HG03520 (cell line): ENCODE data around the gene WDR26.

Source experiments
- ATAC-seq: cut with Tn5 transposase; IDR thresholded peaks from one replicate; pipeline ENCODE4 v1.9.1; 2021; ENCODE audit warnings: mild to moderate bottlenecking, moderate library complexity; ENCODE audit not compliant: unreplicated experiment

The WDR26 gene

DNA sequence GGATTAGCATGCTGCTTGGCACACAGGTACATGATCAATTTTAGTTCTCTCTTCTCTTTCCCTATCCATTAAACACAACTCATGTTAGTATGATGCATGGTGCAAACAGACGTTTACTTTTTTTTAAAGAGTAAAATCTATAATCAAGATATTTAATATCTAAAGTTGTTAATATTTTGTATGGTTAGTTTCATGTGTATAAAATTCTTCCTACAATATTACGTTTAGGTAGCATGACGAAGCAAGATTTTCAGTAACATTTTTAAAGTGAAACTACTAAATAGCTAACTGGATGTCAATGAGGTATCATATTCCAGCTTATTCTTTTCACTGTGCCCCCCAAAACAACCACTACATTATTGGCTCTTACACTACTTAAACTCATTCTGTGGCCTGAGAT is 41.3 kb downstream of the WDR26 start:
- no peak for ATAC-seq

- ATAC-seq: no peak
Observed at GRCh38 chr1:224392411-224393249, 42.0 kb downstream of the WDR26 start.

- no peak for ATAC-seq
Observed at GRCh38 chr1:224390517-224390916, 44.1 kb downstream of the WDR26 start.

- ATAC-seq: no peak
Observed at GRCh38 chr1:224387943-224388342, 46.7 kb downstream of the WDR26 start.

DNA sequence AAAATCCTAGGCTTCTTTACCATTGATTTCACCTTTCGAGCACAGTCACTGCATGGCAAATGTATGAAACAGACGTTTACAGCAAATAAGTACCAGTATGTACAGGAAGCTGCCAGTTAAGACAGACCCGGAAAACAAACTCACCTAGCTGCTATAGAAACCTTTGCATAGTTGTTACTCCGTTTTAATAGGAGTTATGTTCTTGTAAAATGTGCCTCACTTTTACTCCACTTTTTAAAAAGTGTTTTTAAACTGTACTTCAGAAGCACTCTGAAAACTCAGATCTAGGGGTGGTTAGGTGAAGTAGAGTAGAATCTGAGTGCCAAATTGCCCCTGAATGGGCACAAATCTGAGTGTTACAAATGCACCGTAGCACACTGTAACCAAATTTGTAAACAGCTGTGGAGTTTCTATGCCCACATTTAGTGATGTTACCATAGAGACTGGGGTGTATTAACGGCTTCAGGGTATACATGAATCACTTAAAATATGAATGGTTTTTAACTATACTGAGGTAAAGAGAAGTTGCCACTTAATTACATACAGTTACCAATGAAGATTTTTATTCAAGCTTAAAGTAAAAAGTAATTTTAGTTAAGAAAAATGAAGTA is 47.2 kb downstream of the WDR26 start:
- no peak for ATAC-seq

DNA sequence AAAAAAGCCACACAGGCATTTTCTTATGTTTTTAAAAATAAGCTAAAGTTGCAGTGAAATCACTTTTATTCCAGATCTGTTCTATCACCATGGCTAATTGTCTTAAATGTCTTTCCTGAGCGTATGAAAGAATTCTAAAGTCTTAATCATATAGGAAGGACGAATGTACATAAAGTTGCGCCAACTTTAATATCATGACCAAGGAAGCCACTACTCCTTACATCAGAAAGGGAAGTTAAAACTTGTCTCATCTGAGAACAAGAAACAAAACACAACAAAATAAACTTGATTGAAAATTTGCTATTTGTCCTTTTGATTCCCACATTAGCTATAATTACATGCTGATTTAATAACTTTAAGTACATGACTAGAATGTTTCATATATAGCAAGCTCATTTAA is 51.4 kb downstream of the WDR26 start:
- ATAC-seq: no peak

DNA sequence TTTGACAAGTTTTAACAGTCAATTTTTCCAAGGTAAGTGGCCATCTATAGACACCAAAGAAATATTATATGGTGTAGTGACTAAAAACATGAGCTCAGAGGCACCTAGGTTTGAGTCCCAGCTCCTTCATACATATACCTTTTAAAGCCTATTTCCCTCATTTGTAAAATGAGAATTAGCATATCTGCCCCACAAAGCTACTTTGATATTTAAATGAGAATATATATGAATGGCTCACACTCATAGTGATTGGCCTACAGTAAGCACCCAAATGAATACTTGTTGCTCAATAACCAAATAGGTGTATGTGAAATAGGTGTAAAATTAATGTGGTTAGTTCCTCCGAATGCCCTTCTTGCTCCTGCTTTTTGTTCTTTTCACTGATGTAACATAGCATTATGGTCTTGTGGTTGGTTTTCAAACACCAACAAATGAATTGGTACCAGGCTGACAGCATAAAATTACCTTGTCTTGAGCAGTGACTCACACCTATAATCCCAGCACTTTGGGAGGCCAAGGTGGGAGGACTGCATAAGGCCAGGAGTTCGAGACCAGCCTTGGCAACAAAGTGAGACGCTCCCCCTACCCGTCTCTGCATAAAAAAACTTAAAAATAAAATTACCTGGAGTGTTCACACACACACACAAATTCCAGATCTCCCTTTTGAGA is 52.6 kb downstream of the WDR26 start:
- no peak for ATAC-seq

GRCh38 chr1:224380003-224380402 is 54.6 kb downstream of the WDR26 start:
- peak; percentile 68 for ATAC-seq

DNA sequence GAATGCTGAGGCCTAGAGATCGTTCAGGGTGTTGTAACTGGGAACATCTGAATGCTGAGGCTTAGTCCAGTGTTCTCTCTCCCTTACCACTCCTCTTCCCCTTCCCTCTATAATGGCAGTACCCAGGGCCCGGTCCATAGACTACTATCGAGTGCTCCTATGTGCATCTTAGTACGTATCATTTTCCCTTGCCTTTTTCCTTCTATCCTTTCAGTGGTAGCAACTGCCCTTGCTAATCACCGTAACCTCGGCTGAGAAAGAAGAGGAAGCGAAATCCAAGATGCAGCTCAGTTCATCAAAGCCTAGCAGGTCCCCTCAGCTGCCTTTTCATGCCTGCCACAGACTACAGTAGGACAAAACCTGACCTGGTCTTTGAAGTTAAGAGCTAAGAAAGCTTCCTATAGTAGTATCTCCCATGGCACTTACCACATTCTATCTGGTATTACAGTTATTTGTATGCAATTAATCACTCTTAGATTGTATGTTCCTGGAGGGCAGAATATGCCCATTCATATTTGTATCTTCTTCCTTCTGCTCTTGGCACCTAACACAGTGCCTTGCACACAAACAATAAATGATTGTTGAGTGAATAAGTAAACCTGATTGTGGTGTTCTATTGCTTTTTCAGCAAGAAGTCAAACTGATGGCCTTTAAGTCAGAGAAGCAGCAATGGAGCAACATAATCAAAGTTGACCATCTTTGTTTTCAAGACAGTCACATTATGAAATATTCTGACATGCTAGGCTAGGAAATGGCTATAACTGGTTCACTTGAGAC is 55.6 kb downstream of the WDR26 start:
- ATAC-seq: no peak

DNA sequence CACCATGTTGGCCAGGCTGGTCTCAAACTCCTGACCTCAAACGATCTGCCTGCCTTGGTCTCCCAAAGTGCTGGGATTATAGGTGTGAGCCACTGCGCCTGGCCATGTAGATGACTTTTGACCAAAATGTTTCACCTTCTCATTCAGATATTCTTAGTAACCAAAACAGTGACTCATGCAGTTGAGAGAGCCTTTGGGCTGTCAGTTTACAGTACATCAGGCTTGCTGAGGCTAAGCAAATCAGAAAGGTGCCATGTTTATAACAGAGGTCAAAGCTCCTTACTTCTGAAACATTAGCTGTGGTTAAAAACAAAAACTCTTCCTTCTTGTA is 57.0 kb downstream of the WDR26 start:
- ATAC-seq: peak; percentile 54

- ATAC-seq: no peak
Observed at GRCh38 chr1:224375059-224375458, 59.5 kb downstream of the WDR26 start.

DNA sequence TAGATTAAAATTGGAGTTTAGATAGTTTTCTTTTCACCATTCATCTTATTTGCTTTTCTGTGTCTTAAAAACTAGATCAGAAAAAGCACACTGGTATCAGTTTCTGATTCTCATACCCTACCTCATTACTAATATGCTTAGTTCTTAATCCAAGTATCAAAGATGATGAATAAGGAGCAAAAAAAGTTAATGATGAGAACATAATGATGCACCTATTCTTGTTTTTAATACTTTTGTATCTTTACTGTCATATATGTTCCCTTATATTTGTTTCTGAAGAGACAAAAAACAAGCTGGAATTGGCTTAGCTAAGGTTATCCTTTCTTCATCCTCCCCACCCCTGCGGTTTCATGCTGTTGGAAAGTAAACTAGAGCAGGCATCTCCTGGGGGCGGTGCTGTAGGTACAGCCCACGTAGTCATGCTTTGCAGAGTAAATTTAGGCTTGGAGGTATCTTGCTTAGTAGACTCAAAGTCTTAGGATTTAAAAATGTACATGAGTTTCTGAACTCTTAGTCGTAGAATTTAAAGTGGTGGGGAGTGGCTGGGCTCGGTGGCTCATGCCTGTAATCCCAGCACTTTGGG is 61.5 kb downstream of the WDR26 start:
- no peak for ATAC-seq

- ATAC-seq: peak; percentile 84
Observed at GRCh38 chr1:224368409-224368808, 66.2 kb downstream of the WDR26 start.

DNA sequence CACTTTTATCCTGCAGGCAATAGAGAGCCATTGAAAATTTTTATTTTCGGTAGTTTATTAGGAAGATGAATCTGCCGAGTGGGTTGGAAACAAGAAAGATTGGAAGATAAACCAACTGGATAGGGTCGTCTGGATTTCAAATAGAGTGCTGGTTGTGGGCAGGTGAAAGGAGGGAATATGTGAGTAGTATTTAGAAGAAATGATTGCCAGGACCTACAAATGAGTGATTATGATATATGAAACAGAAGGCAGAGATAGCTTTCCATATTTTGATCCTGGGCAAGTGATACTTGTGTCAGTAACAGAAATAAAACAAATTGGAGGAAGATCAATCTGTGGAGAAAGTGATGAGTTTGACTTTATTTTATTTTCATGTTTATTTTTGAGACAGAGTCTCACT is 75.4 kb downstream of the WDR26 start:
- ATAC-seq: no peak

- no peak for ATAC-seq
Observed at GRCh38 chr1:224358237-224358636, 76.4 kb downstream of the WDR26 start.

- ATAC-seq: no peak
Observed at GRCh38 chr1:224357626-224358124, 76.9 kb downstream of the WDR26 start.

DNA sequence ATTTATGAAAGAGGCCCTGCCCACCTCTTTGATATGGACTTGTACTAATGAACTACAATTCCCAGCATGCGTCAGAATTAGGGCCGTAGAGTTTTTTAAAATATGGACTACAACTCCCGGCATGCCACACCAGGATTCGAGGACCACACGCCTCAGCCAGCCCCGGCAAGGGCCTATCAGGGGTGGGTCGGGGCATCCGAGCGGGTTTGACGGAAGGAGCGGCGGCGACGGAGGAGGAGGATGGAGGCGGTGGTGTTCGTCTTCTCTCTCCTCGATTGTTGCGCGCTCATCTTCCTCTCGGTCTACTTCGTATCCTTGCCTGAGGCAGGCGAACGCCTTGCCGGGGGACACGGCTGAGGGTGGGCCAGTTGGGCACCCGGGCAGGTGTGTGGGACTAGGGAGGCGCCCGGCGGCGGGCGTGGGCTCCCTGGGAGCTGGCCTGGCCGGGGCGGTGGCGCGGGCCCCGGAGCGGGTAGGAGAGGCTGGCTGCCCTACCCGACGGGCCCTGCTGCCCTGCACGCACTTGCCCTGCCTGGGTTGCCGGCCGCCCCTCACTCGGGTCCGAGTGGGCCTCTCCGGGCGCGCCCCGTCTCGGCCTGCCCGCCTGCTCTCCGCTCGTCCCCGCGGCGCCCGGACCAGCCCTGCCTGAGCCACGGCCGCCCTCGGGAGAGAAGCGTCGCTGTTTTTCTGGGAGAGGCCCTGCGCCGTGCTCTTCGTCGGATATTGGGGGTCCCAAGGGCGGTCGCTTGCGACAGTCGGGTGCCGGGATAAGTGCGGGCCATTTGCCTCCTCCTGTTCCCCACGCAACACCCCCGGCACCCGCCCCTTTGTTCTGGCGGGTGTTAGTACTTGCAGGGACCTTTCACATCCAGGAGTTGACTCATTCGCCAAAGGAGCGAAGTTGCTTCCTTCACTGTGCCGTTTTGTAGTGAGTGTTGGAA is 77.6 kb downstream of the WDR26 start, which contains the start of gene CNIH4:
Gene CNIH4 (plus strand): TSS at position 195 of the 941 bp plus-strand sequence. CDS start 46 bp downstream, at position 241.
- ATAC-seq: peak; percentile 98

- no peak for ATAC-seq
Observed at GRCh38 chr1:224353975-224354925, 80.3 kb downstream of the WDR26 start.
